HG02763 (cell line): ENCODE data around the gene ATG9B.
"Not testable (repeated sequence)": the region's sequence is repeated elsewhere in the genome, so short reads cannot be mapped to it uniquely, and the experiment has no call there.

Source experiments
- ATAC-seq: cut with Tn5 transposase; IDR thresholded peaks from one replicate; pipeline ENCODE4 v1.9.1; 2021; ENCODE audit warnings: mild to moderate bottlenecking, moderate library complexity; ENCODE audit not compliant: unreplicated experiment

The ATG9B gene

DNA sequence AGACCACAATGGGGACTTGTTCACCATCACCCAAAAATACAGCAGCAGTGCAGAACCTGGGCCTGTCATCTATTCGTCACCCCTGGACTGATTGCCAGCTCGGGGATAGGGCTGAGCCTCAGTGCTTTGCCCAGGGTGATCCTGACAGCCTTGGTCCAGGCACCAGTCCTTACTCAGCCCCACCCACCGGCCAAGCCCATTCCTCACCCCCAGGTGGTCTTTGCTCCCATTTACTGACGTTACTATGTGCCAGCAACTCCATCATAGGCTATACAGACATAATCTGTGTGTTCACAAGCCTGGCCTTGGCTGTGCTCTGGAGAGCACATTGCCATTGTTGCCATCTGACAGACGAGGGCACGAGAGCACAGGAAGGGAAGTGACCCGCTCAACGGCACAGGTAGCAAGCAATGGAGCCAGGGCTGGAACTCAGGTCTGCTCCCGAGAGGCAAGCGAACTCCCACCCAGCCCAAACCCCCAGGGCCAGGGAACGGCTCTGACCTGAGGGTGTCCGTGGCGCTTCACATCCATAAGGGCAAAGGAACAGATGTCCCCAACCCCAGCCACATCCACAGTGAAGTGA lies 6.8 kb downstream of the ATG9B start:
- no peak for ATAC-seq

- no peak for ATAC-seq
Observed at GRCh38 chr7:151016942-151017341, 7.4 kb downstream of the ATG9B start.

DNA sequence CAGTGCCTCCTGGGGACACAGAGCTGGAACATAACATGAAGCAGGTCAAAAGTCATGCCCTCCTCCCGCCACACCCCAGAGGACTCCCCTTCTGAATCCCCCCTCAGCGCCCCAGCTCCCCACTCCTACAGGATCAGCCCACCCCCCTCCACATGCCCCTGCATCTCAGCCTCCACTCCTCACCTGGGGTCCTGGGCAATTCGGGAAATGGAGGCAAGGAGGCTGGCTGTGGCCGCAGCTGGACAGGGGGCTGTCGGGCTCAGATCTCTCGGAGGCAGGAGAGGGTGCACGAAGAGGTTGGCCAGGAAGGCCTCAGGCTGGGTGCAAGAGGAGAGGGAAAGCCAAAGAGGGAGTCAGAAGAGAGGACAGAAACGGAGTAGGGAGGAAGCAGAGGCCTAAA lies 7.8 kb downstream of the ATG9B start:
- no peak for ATAC-seq

DNA sequence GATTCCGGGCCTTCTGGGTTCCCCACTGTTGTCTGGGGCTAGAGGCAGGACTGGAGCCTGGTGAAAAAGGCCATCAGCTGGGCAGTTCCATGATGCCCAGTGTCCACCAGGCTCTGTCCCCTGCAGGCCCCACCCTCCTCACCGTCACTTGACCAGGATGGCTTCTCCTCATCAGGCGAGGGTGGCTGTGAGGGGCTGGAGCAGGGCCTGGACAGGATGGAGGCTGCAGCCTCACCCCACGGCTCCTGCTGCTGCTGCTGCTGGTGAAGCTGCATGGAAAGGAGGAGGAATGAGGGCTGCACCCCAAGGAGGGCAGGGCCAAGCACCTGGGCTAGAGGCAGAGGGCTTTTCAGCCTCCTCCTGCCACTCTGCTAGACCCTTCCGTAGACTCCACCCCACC lies 8.3 kb downstream of the ATG9B start:
- ATAC-seq, result no peak

GRCh38 chr7:151014950-151015349 lies 9.3 kb downstream of the ATG9B start:
- no peak for ATAC-seq

GRCh38 chr7:151013733-151014497 lies 10.4 kb downstream of the ATG9B start:
- ATAC-seq, result no peak

DNA sequence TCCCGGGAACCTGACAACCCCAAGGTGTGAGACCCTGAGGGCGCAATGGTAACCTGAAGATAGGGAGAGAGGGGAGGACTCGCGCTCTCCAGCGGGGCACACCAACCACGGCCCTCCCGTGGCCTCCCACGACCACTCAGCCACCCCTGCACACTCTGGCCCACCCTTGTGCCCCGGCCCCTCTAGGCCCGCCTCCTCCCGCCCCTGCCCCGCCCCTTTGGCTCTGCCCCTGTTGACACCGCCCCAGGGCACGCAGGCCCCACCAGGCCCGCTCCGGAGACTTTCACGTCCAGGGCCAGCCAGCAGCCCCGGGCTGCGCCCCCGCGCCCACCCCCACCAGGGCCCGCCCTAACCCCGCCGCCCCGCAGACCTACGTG lies 10.9 kb downstream of the ATG9B start:
- ATAC-seq, result no peak

GRCh38 chr7:151012911-151013347 lies 11.4 kb downstream of the ATG9B start:
- ATAC-seq, result no peak

GRCh38 chr7:151012031-151012692 lies 12.1 kb downstream of the ATG9B start:
- no peak for ATAC-seq

- ATAC-seq, result not testable (repeated sequence)
Observed at GRCh38 chr7:151011616-151012015, 12.7 kb downstream of the ATG9B start.

DNA sequence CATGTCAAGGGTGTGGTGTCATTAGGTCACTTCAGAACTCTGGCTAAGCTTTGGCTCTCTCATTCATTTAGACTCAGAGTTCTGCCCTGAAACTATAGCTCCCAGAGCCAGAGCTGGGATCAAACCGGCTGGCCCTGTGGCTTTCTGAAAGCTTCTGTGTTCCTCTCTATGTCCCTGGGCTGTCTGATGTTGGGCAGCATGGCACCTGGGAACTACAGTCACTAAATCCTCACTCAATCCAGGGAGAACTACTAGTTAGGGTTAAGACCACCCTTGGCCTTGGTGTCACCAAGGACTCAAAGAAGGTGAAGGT lies 13.2 kb downstream of the ATG9B start:
- ATAC-seq, result no peak

DNA sequence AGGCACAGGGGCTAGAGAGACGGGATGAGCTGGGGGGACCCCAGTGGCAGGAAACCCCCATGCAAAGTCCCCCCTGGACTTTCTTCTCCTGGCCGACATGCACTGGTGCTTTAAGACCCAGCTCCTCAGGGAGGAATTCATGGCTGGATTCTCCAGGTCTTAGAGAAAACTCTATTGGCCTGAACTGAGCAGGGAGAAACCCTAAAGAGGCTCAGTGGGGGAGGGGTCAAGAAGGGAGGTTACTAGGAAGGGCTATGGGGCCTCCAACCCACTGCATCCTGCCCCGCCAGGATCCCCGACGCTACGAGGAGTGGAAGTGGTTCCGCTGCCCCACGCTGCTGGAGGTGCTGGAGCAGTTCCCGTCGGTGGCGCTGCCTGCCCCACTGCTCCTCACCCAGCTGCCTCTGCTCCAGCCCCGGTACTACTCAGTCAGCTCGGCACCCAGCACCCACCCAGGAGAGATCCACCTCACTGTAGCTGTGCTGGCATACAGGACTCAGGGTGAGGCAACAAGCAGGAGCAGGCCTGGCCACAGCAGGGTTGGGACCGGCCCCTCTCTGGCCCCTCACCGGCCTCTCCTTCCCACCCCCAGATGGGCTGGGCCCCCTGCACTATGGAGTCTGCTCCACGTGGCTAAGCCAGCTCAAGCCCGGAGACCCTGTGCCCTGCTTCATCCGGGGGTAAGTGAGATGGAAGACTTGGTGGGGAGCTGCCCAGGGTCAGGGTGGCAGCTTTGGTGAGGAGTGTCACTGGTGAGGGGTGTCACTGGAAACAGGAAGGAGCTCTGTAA lies 13.8 kb downstream of the ATG9B start:
- no peak for ATAC-seq

GRCh38 chr7:151010037-151010306 lies 14.3 kb downstream of the ATG9B start:
- ATAC-seq, result no peak

DNA sequence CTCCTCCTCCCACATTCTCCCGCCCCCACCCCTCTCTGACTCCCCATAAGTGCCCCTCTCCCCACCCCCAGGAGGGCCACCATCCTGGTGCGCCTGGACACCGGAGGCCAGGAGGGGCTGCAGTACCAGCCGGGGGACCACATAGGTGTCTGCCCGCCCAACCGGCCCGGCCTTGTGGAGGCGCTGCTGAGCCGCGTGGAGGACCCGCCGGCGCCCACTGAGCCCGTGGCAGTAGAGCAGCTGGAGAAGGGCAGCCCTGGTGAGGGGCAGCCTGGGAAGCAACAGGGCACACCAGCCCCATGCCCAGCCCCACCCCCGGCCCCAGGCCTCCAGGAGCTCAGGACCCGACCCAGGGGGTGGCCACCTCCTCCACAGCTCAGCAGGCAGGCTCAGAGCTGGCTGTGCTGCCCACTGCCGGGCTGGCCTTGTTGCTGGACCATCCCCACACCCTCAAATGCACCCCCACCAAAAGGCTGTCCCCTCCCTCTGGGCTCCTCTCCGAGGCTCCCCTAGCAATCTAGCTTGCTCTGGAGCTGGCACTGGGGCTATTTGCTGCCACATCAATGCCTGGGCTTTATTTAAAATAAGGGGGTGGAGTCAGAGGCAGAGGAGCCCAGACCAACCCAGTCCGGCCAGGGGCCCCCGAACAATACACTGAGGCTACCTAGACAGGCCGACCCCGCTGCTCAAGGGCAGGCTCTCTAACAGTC lies 14.8 kb downstream of the ATG9B start:
- ATAC-seq, result no peak

DNA sequence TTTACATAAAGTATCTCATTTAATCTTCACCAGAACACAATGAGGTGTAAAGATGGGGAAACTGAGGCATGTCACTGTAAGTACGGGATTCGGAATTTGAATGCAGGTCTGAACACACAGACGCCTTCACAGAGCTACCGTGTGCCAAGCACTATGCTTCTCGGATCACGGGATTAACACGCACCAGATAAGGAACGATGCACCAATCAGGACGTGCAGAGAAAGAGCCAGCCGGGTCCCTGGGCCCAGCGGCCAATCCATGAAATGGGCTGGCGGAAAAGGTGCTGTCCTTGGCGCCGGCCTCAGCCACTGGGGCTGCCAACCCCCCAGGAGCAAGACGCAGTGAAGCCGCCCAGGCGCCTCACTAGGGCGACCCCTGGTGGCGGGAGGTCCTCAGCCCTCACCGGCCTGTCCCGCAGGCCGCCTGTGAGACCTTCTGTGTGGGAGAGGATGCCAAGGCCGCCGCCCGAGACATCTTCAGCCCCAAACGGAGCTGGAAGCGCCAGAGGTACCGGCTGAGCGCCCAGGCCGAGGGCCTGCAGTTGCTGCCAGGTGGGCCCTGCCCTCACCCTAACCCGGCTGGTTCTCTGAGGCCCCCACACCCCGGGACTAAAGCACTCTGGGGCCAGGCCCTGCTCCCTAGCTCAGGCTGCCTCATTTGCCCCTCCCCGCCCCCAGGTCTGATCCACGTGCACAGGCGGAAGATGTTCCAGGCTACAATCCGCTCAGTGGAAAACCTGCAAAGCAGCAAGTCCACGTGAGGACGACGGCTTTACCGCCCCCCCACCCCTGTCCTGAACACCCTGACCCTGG lies 15.6 kb downstream of the ATG9B start:
- ATAC-seq, result no peak

DNA sequence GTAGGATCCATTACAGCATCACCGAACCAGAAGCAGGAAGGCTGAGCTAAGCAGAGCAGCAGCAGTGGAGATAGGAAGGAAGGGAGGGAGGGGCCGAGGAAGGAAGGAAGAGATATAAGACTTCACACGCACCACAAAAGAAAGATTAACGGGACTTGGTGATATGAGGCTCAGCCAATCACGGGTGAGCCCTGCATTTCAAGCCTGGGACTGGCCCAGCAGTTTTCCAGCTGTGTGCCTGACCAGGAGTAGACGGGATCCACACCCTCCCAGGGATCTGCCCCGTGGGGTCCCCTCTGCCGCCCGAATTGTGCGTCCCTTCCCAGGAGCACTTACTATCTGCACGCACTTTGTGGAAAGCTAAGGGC lies 16.2 kb downstream of the ATG9B start:
- ATAC-seq, result no peak

DNA sequence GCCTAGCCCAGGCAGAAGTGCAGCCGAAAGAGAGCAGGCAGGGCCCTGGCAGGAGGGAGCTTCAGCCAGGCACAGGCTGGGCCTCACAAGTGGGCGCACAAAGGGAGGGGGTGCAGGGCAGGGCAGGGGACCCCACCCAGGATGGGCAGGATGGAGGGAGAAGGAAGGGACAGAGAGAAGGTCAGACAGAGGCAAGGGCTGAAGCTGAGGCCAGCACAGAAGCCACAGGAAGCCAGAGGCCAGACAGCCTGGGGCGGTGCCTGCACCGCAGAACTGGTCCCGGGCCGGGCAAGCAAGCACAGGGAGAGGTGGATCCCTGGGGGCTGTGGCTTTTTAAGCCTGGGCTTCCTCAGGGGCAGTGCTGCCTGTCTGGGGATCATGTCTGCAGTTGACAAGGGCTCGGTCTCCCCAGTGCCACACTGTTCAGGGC lies 16.8 kb downstream of the ATG9B start:
- ATAC-seq, result no peak

- no peak for ATAC-seq
Observed at GRCh38 chr7:151006590-151007300, 17.5 kb downstream of the ATG9B start.

GRCh38 chr7:151005566-151005965 lies 18.7 kb downstream of the ATG9B start:
- ATAC-seq, result no peak

DNA sequence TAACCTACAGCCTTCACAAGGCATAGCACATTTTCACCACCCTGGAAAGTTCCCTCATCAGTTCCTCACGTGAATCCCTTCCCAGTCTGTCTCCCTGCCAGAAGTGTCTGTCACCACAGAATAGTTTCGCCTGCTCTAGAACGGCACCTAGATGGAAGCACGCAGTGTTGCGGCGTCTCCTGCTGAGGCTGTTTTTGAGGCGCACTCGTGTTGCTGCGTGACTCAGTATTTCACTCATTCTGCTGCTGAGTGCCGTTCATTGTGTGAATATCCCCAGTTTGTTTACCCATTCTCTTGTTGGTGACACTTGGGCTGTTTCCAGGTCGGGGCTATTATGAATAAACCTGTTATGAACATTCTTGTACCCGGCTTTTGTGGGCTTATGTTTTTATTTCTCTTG lies 20.7 kb downstream of the ATG9B start:
- ATAC-seq, result no peak
